ENCODE measurements around the gene CD8B2. TPM values are rescaled to one million over a fixed set of nuclear protein-coding genes. Genes with fewer than 3 reads are reported as not detected.

CD8B2 gene
- total RNA-seq, 3 donors from 2014 or later = 0.07 to 0.26 (median 0.16) TPM

GRCh38 chr2:106530866-106531265 lies 43.7 kb downstream of the CD8B2 start:
- Histone ChIP-seq H3K4me1 (ENCODE audit: low read depth) (no peaks in the 10 kb centered on the region), H3K4me3 (no peak overlapping the region), H3K9me3 (no peaks in the 10 kb centered on the region), H3K36me3 (ENCODE audit: low read depth) (no peaks in the 10 kb centered on the region)
- no peak for TF ChIP-seq CTCF (IDR thresholded peaks at IDR 0.05)
- ATAC-seq (no peak), DNase-seq (no peak)
- intact Hi-C loops (cut with DNase I, micrococcal nuclease) = no loop called here

- no peak for TF ChIP-seq CTCF (IDR thresholded peaks at IDR 0.05)
- ATAC-seq = no peak
- Histone ChIP-seq H3K9me3 (no peaks in the 10 kb centered on the region), H3K4me3 (no peak overlapping the region), H3K4me1 (ENCODE audit: low read depth) (no peaks in the 10 kb centered on the region), H3K36me3 (ENCODE audit: low read depth) (no peaks in the 10 kb centered on the region)
- intact Hi-C loops (cut with DNase I, micrococcal nuclease) = no loop called here
- DNase-seq = no peak
Measured at GRCh38 chr2:106531676-106532214, 44.6 kb downstream of the CD8B2 start.

- no peak for TF ChIP-seq CTCF (IDR thresholded peaks at IDR 0.05)
- DNase-seq (no peak), ATAC-seq (no peak)
- intact Hi-C loops (cut with DNase I, micrococcal nuclease) = no loop called here
- Histone ChIP-seq H3K4me1 (ENCODE audit: low read depth) (no peaks in the 10 kb centered on the region), H3K36me3 (ENCODE audit: low read depth) (no peaks in the 10 kb centered on the region), H3K9me3 (no peaks in the 10 kb centered on the region), H3K4me3 (no peak overlapping the region)
Measured at GRCh38 chr2:106532236-106532635, 45.1 kb downstream of the CD8B2 start.

- Histone ChIP-seq H3K9me3 (no peaks in the 10 kb centered on the region), H3K36me3 (ENCODE audit: low read depth) (no peaks in the 10 kb centered on the region), H3K4me1 (ENCODE audit: low read depth) (no peaks in the 10 kb centered on the region), H3K4me3 (no peak overlapping the region)
- no peak for ATAC-seq
- no peak for DNase-seq
- intact Hi-C loops (cut with DNase I, micrococcal nuclease) = no loop called here
- TF ChIP-seq CTCF (IDR thresholded peaks at IDR 0.05) = no peak
Measured at GRCh38 chr2:106534471-106534870, 47.3 kb downstream of the CD8B2 start.

GRCh38 chr2:106536490-106536889 lies 49.3 kb downstream of the CD8B2 start:
- Histone ChIP-seq H3K4me3 (no peak overlapping the region), H3K9me3 (no peaks in the 10 kb centered on the region), H3K36me3 (ENCODE audit: low read depth) (no peaks in the 10 kb centered on the region), H3K4me1 (ENCODE audit: low read depth) (no peaks in the 10 kb centered on the region)
- intact Hi-C loops (cut with DNase I, micrococcal nuclease) = no loop called here
- DNase-seq (no peak), ATAC-seq (no peak)
- TF ChIP-seq CTCF (IDR thresholded peaks at IDR 0.05) = no peak

- intact Hi-C loops (cut with DNase I, micrococcal nuclease) = no loop called here
- peak in 1 of 3 donors; percentile 31 for DNase-seq
- ATAC-seq = peak; percentile 51
- Histone ChIP-seq H3K36me3 (ENCODE audit: low read depth) (no peaks in the 10 kb centered on the region), H3K9me3 (no peaks in the 10 kb centered on the region), H3K4me1 (ENCODE audit: low read depth) (no peaks in the 10 kb centered on the region), H3K4me3 (no peak overlapping the region)
- no peak for TF ChIP-seq CTCF (IDR thresholded peaks at IDR 0.05)
Measured at GRCh38 chr2:106537047-106537446, 49.9 kb downstream of the CD8B2 start.

Data from mucosa of descending colon (tissue), 3 donors.